Mucosa of descending colon (tissue), 3 donors: ENCODE results near the gene MTHFD1L. TPM values are rescaled to one million over a fixed set of nuclear protein-coding genes. Genes with fewer than 3 reads are reported as not detected.

Experiments used
- ATAC-seq: fragments of 200-7000 bp; cut with Tn5 transposase; one replicate; pipeline ENCODE4 v1.9.1; 2020; ENCODE audit warnings: mild to moderate bottlenecking, moderate library complexity
- DNase-seq, 3 donors: peaks; one replicate each; pipeline ENCODE4 v3.0.0-alpha.2; 2020
- H3K36me3 ChIP-seq: fragments of 200-600 bp; one replicate; pipeline ENCODE4 v1.8.0; 2021; ENCODE audit warnings: low read depth, mild to moderate bottlenecking
- H3K4me1 ChIP-seq: fragments of 200-600 bp; one replicate; pipeline ENCODE4 v1.8.0; 2021; ENCODE audit warnings: low read depth, mild to moderate bottlenecking
- H3K4me3 ChIP-seq: fragments of 200-600 bp; one replicate; pipeline ENCODE4 v1.8.0; 2021; ENCODE audit warnings: mild to moderate bottlenecking
- H3K9me3 ChIP-seq: fragments of 200-600 bp; one replicate; pipeline ENCODE4 v1.8.0; 2021; ENCODE audit warnings: mild to moderate bottlenecking
- intact Hi-C, 2 donors: fragments of 100-400 bp; cut with DNase I in 1 of 2; cut with micrococcal nuclease in 1 of 2; formaldehyde crosslinking; loops; one replicate each; pipeline versions ENCODE4 v1.11.0 to v1.11.1; 2022; cut with DNase I, micrococcal nuclease
- total RNA-seq, 3 donors: library from RNA; stranded (reverse); fragmentation: NEBNext Ultra II Directional in 2 of 3; extraction: Animal tissue kit (Norgen Biotek cat#: 25700) in 2 of 3; gene quantifications; one replicate each; pipeline versions ENCODE4 v1.2.1 to v1.2.4, GENCODE V29; 2021 to 2023
- TF ChIP-seq, protein P1 (sequence below): fragments of 200-600 bp; IDR thresholded peaks from one replicate; pipeline ENCODE4 v1.8.0; 2022; ENCODE audit warnings: antibody characterized with exemption, mild to moderate bottlenecking
- donor health status: DM: no; HTN: no; CAD: no; lungs with moderate emphysema.
- donor health status: DM: no; HTN: no; CAD: no.
- donor health status: DM: no; HTN: yes; CAD: no.

The MTHFD1L gene
- total RNA-seq, 3 donors from 2014 or later, result 7.1 to 11.1 (median 8.9) TPM

DNA sequence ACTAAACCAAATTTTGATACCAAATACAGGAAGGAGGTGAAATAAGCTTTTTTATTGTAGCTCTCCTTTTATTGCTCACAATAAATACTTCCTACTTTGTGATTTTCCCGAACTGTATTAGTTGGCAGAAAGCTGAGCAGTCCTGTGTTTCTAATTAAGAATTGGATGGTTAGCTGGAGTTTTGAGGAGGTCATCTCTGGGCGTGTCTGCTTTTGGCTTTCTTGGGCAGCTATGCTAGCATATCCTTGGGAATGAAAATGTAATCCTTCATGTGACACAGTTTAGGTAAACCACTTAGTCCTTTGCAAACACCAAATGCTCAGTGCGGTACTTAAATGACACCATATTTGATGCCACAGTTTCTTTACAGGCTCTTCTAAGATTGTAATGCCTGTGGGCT lies 67.5 kb downstream of the MTHFD1L start:
- TF ChIP-seq, protein P1, sequence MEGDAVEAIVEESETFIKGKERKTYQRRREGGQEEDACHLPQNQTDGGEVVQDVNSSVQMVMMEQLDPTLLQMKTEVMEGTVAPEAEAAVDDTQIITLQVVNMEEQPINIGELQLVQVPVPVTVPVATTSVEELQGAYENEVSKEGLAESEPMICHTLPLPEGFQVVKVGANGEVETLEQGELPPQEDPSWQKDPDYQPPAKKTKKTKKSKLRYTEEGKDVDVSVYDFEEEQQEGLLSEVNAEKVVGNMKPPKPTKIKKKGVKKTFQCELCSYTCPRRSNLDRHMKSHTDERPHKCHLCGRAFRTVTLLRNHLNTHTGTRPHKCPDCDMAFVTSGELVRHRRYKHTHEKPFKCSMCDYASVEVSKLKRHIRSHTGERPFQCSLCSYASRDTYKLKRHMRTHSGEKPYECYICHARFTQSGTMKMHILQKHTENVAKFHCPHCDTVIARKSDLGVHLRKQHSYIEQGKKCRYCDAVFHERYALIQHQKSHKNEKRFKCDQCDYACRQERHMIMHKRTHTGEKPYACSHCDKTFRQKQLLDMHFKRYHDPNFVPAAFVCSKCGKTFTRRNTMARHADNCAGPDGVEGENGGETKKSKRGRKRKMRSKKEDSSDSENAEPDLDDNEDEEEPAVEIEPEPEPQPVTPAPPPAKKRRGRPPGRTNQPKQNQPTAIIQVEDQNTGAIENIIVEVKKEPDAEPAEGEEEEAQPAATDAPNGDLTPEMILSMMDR, result no peak
- intact Hi-C loops, result no loop called here
- no peak for ATAC-seq
- Histone ChIP-seq H3K4me3 (no peak overlapping the region), H3K36me3 (no peaks in the 10 kb centered on the region), H3K9me3 (no peaks in the 10 kb centered on the region), H3K4me1 (no peaks in the 10 kb centered on the region)
- DNase-seq, result no peak

DNA sequence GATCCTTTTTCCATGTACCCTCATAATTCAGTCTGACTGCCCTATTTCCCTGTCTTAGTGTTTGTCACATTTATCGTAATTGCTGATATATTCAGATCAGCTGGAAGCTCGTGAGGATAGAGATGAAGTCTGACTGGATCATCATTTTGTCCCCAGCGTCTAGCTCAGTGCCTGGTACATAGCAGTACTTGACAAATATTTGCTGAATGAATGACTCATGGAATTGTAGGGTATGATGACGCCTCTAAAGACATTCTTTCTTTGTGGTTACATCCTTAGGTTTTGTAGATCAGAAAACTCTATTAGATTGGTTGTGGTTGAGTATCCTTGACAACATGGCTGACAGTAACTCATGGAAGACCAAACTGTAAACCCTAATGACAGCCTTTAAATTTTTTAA lies 68.9 kb downstream of the MTHFD1L start:
- TF ChIP-seq, protein P1, result no peak
- no peaks in the 10 kb centered on the region for H3K9me3 ChIP-seq
- DNase-seq (no peak), ATAC-seq (no peak)
- intact Hi-C loops, result no loop called here
- no peaks in the 10 kb centered on the region for H3K36me3 ChIP-seq
- no peak overlapping the region for H3K4me3 ChIP-seq
- no peaks in the 10 kb centered on the region for H3K4me1 ChIP-seq

DNA sequence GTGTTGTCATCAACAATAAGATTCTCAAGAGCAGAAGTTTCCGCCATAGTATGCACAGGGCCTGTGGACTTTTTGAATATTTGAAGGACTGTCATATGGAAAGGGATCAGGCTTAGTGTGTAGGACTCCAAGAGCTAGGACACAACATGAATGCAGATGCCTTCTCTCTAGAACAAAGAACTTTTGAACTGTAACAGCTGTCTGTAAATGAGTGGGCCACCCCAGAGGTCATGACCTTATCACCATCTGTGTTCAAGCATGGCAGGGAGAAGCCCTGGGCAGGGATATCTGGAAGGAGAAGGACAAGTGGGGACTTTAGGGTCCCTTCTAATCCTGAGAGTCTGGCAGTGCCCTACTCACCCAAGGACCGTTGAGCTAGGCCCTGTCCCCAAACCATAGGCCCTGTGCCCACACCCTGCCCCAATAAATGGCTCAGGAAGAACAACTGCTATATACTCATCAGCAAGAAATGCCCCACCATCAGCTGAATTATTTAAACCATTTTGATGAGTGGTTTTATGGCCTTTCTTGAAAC lies 70.6 kb downstream of the MTHFD1L start:
- H3K4me1 ChIP-seq, result no peaks in the 10 kb centered on the region
- DNase-seq (no peak), ATAC-seq (no peak)
- intact Hi-C loops, result no loop called here
- no peaks in the 10 kb centered on the region for H3K9me3 ChIP-seq
- H3K36me3 ChIP-seq, result no peaks in the 10 kb centered on the region
- TF ChIP-seq, protein P1, result no peak
- no peak overlapping the region for H3K4me3 ChIP-seq

DNA sequence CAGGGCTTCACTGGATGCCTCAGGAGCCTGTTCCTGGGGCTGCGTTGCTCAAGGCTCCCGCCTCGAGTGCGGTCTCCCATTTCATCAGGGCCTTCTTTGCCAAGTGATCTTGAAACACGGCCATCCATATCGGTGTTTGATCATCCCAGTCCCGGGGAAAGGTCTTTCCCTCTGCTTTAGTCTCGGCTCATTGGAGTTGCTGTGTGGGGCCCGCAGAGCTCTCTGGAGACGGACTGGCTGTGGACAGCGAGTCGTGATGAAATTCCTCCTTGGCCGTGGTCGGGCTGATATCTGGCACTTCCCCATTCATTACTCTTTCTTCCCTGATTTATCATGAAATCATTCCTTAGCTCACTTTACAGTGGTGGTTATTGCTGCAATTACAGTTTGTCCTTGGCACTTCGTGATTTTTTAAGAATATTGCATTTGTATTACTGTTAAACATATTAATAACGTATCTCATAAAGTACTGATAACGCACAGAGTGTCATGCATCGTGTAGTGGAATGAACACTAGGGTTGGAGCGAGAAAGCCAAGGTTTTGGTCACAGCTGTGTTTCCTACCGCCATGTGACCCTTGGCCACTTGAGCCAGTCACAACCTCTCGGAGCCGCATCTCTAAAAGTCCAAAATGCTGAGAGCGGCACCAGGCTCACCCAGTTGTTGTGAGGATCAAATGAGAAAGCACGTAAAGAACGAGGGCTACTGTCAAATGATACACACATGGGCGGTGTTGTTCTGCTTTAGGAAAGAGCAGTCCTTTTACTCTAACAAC lies 71.8 kb downstream of the MTHFD1L start:
- intact Hi-C loops, result no loop called here
- H3K4me1 ChIP-seq, result no peaks in the 10 kb centered on the region
- no peaks in the 10 kb centered on the region for H3K36me3 ChIP-seq
- TF ChIP-seq, protein P1, result no peak
- H3K4me3 ChIP-seq, result no peak overlapping the region
- ATAC-seq, result no peak
- DNase-seq, result no peak
- no peaks in the 10 kb centered on the region for H3K9me3 ChIP-seq

DNA sequence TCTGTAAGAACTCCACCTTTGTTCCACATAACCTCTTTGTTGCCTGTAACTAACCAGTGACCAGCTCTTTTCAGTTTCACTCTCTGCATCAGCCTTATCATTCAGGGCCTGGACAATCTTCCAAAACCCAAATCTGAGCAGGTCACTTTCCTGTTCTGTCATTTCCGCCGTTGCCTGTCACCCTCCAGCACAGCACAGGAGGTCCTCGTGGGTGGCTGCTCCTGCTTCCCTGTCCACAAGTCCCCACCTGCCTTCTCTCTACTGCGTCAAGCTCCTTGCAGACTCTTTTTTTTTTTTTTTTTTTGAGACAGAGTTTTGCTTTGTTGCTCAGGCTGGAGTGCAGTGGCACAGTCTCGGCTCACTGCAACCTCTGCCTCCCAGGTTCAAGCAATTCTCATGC lies 73.9 kb downstream of the MTHFD1L start:
- no peaks in the 10 kb centered on the region for H3K36me3 ChIP-seq
- intact Hi-C loops, result no loop called here
- ATAC-seq, result no peak
- no peak for DNase-seq
- H3K4me3 ChIP-seq, result no peak overlapping the region
- no peaks in the 10 kb centered on the region for H3K4me1 ChIP-seq
- TF ChIP-seq, protein P1, result no peak
- no peaks in the 10 kb centered on the region for H3K9me3 ChIP-seq
